GM21723 (cell line): ENCODE measurements around the gene TUBA4B.
A peak's percentile ranks its signal among the peaks of the same experiment; 100 is the strongest.

Experiments
- ATAC-seq: cut with Tn5 transposase; IDR thresholded peaks from one replicate; pipeline ENCODE4 v1.9.1; 2021; ENCODE audit warnings: mild to moderate bottlenecking, moderate library complexity; ENCODE audit not compliant: unreplicated experiment

The TUBA4B gene

DNA sequence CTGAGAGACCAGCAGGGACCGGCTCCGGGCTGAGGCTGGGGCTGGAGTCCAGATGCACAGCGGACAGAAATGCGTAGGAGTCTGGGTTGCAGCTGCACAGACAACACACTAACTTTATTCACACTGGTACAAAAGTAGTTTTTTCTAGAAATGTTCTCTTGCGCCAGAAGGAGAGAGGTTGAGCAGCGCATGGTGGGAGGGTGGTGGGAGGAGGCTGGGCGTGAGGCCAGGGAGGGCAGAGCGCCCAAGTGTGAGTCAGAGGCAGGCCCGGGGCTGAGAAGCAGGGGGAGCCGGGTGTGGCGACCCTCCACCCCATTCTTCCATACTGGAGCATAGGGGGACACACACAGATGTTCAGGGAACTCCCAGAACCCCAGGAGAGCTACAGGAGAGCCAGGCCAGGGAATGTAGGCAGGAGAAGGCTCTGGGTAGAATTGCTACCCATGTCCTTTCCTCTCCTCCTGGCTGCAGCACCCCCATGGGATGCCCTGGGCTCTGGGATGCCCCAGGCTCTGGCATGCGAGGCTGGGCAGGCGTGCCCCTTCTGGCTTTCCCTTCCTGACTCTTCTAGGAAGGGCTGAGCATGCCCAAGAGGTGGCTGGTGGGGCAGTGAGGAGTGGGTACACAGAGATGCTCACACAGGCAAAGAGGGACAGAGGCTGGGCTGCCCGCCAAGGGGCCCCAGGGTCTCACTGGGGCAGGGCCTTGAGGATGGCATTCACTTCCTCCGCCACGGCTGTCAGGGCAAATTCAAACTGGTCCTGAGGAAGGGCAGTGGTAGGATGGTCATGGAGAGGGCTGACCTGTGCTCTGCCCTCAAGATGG is 36.7 kb downstream of the TUBA4B start:
- no peak for ATAC-seq

DNA sequence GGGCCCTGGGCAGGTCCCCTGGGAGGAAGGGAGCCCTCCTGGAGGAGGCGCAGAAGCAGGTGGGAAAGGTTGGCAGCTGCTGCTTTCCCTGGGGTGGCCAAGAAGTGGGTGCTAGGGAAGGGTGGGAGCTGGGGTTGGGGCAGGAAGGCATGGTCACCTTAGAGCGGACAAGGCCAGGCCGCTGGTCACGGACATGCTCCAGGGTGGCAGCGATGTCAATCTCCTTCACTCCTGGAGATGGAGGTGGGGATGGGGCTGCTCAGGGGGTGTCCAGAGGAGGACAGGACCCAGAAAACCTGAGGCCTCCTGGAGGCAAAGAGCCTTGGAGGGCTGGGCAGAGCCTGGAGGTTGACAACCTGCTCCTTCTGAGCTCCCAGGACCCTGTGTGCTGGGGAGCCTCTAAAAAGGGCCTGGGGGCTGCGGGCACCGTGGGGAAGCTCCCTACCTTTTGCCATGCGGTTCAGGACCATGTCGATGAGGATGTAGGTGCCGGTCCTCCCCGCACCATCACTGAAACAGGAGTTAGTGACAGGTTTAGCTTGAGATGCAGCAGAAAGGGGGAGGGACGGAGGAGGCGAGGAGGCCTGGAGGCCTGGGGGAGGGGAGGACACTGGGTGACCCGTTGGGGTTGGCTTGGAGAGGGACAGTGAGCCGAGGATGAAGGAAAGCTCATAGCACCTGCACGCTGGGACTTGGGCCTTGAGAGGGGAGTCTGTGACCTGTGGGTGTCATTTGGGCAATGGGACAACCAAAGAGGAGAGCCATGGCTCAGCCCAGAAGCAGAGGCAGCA is 37.5 kb downstream of the TUBA4B start:
- no peak for ATAC-seq

- ATAC-seq = no peak
Measured at GRCh38 chr2:219291394-219291793, 38.4 kb downstream of the TUBA4B start.

DNA sequence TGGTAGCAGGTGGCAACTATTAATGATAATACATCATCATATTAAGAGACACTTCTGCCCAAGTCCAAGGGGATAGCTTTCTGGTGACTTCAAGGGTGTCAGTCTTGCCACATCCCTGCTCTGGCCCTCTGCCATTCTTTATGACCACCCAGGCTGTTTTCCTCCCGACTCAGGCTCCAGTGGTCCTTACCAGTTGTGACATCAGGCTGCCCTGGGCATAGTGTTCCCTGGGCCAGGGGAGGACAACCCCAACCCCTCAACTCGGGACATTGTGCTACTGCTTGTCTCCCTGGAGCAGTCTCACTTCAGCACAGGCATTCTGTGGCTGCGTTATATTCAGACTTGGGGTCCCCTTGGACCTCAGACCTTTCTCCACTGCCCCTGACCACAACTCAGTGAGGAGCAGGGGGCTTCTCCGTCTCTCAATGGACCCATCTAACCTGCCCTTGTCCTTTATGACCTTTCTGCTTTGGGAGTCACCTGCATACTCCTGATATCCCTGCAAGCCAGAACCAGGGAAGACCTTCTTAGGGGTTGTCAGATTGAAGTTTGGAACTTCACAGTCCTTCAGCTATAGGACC is 39.0 kb downstream of the TUBA4B start:
- no peak for ATAC-seq

- ATAC-seq = no peak
Measured at GRCh38 chr2:219292616-219293015, 39.6 kb downstream of the TUBA4B start.

DNA sequence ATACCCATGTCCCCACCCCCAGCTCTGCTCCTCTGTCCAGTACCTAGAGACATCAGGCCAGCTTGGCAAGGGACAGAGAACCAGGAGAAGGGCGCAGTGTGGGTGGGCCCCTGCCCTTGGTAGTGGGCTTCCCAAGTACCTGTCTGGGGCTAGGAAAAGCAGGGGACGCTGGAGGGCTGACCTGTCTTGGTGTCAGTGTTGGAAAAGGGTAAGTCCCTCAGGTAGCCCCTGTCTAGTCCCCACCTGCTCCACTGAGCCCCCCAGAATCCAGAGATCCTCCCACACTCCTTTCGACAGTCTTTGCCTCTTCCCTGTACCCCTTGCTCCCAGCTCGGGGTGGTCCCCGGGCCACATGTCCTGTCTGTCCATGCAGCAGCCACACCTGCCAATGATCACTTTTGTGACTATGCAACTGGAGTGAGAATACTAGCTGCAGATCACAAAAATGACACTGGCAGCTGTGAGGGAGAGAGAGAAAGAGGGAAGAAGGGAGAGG is 40.7 kb downstream of the TUBA4B start:
- no peak for ATAC-seq

DNA sequence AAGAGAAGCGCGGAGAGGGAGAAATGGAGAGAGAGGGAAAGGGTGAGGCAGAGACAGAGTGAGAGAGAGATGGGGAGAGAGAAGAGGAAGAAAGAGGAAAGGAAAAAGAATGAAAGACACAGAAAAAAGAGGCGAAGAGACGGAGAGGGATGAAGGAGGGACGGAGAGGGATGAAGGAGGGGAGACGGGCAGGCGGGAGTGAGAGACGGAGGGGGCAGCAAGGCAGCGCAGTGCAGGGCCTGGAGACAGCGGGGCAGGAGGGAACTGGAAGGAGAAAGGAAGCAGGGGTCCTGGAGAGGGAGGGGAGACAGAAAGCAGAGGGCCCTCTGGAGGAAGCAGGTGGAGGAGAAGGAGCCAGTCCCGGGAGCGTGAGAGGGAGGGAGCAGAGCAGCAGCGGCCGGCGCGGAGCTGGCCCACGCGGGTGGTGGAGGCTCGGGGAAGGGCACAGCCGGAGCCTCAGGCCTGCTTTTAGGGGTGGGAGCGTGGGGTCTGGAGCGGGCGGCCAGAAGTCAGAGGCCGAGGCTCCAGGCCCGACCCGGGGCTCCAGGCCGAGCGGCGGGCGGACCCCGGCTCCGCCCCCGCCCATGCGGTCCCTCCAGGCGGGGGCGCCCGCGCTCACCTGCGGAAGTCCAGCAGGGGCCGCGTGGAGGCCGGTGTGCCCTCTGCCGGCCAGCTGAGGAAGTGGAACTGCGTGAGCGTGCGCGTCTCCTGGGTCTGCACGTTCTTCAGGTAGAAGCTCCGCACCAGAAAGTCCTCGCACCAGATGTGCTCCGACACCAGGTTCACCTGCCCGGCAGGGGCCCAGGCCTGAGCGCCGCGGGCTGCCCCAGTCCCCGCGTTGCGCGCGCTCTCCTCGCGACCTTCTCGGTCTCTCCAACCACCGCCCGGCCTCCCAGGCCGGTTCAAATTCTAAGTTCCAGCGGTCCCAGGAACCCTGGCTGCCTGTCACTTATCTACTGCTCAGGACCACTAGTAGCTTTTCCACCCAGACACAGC is 41.6 kb downstream of the TUBA4B start:
- peak; percentile 90 for ATAC-seq

GRCh38 chr2:219296142-219296541 is 43.1 kb downstream of the TUBA4B start:
- no peak for ATAC-seq

DNA sequence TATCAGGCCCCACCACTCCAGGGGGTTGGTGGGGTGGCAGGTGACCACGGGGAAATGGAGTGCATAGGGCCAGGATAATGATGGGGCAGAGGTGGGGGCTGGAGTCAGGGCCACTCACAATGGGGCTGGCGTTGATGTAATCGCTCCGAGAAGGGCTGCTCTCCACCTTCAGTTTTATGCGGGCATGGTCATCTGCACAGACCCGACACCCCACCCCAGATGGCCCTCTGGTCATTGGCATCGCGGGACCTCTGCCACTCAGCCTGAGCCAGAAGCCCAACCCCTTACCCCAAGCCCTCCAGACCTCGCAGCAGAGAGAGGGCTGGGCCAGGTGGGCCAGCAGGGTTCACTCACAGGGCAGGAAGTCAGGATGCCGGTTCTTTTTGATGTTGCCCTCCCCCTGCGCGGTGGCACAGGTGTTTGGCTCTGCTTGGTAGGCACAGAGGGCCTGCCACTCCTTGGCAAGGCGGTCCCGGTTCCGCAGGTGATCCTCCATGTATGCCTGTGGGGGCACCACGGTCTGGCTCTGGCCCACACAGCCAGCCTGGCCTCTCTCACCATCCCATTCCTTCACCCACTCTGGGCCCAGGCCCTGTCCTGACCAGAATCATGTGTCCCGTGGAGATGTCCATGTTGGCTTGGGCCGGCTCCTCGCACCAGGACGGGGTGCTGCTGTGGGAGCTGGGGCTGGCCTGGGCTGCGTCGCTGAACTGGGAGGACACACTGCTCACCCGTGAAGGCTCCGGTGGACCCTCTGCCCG is 43.8 kb downstream of the TUBA4B start:
- no peak for ATAC-seq

DNA sequence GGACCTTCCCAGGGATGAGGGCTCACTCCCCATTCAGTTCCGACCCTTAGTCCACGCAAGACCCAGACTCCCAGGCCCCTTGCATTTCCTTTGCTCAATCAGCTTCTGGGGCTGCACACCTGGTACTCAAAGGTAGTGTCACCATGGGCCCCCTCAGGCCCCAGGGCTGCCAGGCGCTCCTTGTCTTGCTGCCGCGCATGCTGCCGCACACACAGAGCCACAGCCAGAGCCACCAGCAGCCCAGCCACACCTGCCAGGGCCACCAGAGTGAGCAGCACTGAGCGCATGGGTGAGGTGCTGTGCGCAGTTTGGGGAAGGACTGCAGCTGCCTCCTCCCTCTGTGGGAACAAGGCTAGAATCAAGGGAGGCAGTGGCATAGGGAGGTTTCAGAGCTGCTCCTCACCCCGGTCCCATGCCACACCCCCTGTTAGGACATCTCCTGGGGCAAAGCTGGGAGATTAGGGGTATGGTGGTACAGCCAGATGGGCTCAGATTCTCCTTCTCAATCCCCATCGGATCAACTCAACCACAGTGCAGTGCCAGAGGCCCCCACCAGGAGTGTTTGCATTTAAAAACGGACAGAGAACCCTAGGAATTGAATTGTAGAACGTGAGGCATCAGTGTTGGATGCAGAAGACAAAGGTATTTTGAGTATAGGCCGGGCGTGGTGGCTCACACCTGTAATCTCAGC is 44.9 kb downstream of the TUBA4B start:
- ATAC-seq = no peak

DNA sequence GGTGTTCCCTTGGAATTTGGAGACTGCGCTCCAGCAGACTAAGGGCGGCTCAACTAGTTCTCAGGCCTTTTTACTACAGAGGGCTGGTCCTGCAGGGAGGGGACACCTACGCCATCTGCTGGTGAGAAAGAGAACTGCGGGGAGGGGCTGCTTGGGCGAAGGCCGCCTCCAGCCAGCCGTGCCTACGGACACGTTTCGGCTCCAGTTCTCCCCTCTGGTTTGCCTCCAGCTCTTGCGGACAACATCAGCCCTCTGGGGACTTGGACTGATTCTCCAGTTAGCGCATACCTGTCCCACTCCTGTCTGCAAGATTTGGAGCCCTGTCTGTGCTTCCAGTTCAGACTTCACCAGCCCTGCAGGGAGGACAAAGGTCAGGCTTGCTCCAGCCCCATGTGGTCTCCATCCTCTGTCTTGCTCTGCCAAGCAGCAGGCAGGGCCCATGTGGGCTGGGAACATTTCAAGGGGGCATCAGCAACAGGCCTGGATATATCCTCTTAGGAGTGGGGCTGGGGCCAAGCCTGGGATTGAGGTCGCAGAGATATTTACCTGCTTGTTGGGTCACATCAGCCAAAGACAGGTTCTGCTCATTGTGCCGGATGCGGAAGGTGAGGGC is 45.8 kb downstream of the TUBA4B start:
- peak; percentile 62 for ATAC-seq

DNA sequence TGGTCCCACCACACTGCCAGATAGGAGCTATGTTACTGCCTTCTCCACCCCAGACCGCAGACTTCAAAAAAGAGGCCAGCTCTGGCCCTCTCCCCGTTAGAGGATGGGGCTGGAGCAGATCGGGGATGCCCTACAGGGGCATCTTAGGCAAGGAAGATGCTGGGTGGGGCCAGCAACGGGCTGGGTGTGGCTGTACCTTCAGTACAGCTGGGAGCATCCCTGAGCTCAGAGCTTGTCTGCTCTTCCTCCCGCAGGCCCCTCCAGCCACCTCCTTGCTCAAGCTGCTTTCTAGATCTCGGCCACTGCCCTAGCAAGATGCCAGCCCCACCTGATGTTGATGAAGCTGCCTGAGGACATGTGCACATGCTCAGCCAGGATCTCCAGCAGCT is 46.3 kb downstream of the TUBA4B start:
- ATAC-seq = no peak

DNA sequence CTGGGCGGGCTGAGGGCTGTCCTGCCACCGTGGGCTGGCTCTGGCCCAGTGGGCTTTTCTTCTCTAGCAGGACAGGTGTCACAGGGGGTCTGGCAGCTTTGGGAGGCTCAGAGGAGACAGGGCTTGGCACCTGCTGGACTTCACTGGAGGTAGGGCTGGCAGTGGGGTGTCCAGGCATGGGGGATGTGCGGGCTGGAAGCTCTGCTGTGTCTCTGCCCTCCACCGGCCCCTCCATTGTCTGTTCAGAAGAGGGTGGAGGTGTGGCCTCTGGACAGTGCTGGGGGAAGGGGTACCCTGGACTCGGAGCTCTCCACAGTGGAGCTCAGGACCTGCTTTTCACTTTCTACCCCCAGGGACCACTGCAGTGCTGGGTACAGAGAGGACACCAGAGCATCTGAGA is 47.0 kb downstream of the TUBA4B start:
- no peak for ATAC-seq

DNA sequence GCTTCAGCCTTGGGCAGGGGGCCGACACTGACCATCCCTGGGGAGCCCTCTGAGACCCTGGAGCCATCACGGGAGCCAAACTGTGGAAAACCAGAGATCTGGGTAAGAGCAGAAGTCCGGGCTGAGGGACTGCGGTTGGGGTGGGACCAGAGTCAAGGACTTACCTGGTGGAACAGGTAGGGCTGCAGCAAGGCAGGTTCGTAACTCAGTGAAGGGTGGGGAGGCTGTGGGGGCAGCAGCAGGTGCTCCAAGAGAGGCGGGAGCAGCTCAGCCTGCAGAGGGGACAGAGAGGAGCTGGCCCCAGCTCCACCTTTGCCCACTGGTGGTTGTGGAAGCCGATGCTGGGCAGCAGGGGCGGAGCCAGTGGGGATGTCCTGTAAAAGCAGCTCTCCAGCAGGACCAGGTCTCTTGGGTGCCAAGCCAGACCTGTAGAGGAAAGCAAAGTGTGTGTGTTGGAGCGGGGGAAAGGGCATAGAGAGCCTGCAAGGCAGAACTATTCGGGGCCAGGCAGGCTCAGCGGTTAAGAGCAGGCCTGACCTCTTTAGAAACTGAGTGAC is 49.4 kb downstream of the TUBA4B start:
- ATAC-seq = no peak

- ATAC-seq = no peak
Measured at GRCh38 chr2:219304223-219304622, 51.2 kb downstream of the TUBA4B start.

- ATAC-seq = no peak
Measured at GRCh38 chr2:219306047-219306446, 53.0 kb downstream of the TUBA4B start.

DNA sequence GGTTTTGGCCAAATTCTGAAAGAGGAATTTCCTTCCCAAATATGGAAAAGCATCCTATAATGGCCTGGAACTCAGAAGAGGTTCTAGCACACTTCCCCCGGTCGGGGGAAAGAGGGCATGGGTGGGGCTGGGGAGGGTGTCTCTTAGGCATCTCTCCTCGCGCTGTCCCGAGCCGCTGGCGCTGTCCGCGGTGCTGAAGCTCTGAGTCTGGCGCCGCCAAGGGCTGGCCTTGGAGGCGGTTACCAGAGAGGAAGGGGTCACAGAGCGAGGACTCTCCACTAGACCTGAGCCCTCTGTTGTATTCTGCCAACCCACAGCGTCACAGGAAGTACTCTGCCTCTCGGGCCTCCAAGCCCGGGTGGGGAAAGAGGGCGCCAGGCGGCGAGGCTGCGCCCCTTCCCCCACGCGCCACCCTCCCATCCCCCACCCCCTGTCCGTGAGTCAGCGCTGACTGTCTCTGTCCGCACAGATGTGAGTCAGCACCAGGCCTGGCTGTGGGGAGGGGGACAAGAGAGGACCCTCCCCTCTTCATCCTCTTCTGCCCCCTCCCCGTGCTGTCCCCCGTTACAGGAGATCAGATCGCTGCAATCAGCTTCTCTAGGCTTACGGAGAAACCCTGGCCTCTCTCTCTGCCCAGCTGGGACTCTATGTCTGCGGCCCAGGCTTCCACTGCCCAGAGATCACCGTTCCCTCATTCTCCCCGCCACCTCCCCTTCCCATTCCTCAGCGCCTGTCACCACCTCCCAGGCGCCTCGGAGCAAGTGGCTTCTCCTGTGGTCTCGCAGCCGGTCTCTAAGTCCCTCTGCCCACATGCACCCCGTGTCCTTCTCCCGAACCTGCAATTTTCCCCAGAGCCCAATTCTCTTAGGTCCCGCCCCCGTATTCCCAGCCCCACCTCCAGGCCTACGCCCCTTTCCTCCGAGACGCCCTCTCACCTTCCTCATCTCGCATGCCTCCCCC is 55.4 kb downstream of the TUBA4B start:
- ATAC-seq = no peak
